MM.1S (cell line): ENCODE data around the gene BLOC1S3.

Experiments used
- CTCF ChIP-seq: fragments of 300-600 bp; sonication (generic); IDR thresholded peaks from 2 replicates; pipeline ENCODE4 v1.5.1; 2016; ENCODE audit warnings: antibody characterized with exemption, low read length, mixed read lengths
- EZH2 ChIP-seq: fragments of 300-600 bp; sonication (generic); optimal IDR thresholded peaks from 2 replicates; pipeline ENCODE3; 2017; ENCODE audit warnings: low read depth, mild to moderate bottlenecking, antibody characterized with exemption, low read length, mixed read lengths
- EZH2phosphoT487 ChIP-seq: fragments of 300-600 bp; sonication (generic); IDR thresholded peaks from 2 replicates; pipeline ENCODE4 v1.6.1; 2018; ENCODE audit warnings: antibody characterized with exemption, low read length

- TF ChIP-seq CTCF, result no peak
- no peak for TF ChIP-seq EZH2
- no peak for TF ChIP-seq EZH2phosphoT487
These were observed 33.9 kb upstream of the BLOC1S3 start for GRCh38 chr19:45144431-45145269.
